Naive thymus-derived CD8-positive, alpha-beta T cell (primary cell): ENCODE measurements around the gene ENOX1. TPM values are rescaled to one million over a fixed set of nuclear protein-coding genes. Genes with fewer than 3 reads are reported as not detected.

Experiments used
- ATAC-seq, 2 donors: fragments of 150-1000 bp; cut with Tn5 transposase in 1 of 2; sonication (Bioruptor Pico), chemical (Tn5 transposase) in 1 of 2; 1 replicate in 1 of 2; 2 replicates in 1 of 2; pipeline ENCODE4 v1.10.0; 2021; ENCODE audit warnings: mild to moderate bottlenecking in 2 of 2, moderate library complexity in 2 of 2
- POLR2A ChIA-PET: fragments of 350-600 bp; sonication (Branson Sonifier 250); formaldehyde crosslinking; loops from one replicate; lab custom pipeline; 2021; ENCODE audit warnings: antibody characterized with exemption; lab: Charles Lee
- DNase-seq, 10 donors: peaks; one replicate each; pipeline versions ENCODE4 v3.0.0 to v3.0.0-alpha.2; 2020 to 2022
- H3K27ac Mint-ChIP-seq, 10 donors: one replicate each; pipeline ENCODE4 v1.8.0; 2020 to 2022; ENCODE audit warnings: mild to moderate bottlenecking in 10 of 10, mixed read lengths in 10 of 10, moderate library complexity in 4 of 10, inconsistent platforms in 1 of 10
- H3K27me3 Mint-ChIP-seq, 5 donors: one replicate each; pipeline ENCODE4 v1.8.0; 2021 to 2022; ENCODE audit warnings: mixed read lengths in 5 of 5
- H3K36me3 Mint-ChIP-seq, 3 donors: one replicate each; pipeline ENCODE4 v1.8.0; 2020 to 2022; ENCODE audit warnings: mixed read lengths in 3 of 3, mild to moderate bottlenecking in 2 of 3, inconsistent platforms in 1 of 3
- H3K4me1 Mint-ChIP-seq, 4 donors: one replicate each; pipeline ENCODE4 v1.8.0; 2021 to 2022; ENCODE audit warnings: mixed read lengths in 4 of 4
- H3K4me3 Mint-ChIP-seq, 10 donors: one replicate each; pipeline ENCODE4 v1.8.0; 2020 to 2022; ENCODE audit warnings: mild to moderate bottlenecking in 10 of 10, mixed read lengths in 10 of 10, moderate library complexity in 6 of 10, inconsistent platforms in 1 of 10
- H3K9me3 Mint-ChIP-seq, 9 donors: one replicate each; pipeline ENCODE4 v1.8.0; 2020 to 2022; ENCODE audit warnings: mixed read lengths in 9 of 9, mild to moderate bottlenecking in 3 of 9, inconsistent platforms in 1 of 9, moderate library complexity in 1 of 9
- polyA plus RNA-seq, 3 donors: library from polyadenylated mRNA; unstranded; fragments of 300-500 nt; fragmentation: Illumina TruSeq; gene quantifications; one replicate each; pipeline ENCODE4 v1.2.3, GENCODE V29; 2021
- total RNA-seq, 8 experiments: library from RNA in 2 of 8; stranded (reverse) in 2 of 8; gene quantifications; one replicate each; pipeline ENCODE4 v1.2.3 and lab custom pipeline; 2021 to 2026

Gene ENOX1
- total and polyA plus RNA-seq, 5 experiments from 2014 or later: not detected

DNA sequence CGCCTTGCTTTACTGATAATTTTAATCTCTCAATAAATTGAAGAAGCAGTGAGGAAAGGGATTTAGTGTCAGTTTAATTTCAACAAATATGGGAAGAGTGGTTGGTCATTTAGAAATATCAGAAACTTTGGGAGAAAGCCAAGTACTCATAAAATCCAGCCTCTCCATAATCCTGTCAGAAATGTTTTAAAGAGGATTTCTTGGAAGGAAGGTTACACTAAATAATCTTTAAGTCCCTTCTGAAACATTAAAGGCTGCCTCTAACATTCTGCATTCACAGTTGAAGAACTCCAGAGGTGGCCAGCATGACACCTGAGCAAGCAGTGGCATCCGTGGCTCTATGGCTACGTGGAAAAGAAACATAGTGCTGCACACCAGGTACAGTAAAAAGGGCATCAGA, 378.5 kb downstream of the ENOX1 start:
- Mint-ChIP-seq H3K27me3 (peaks cover 4 to 33% (median 12%) of the 10 kb centered on the region in 5 donors), H3K9me3 (no peaks in the 10 kb centered on the region), H3K4me1 (no peaks in the 10 kb centered on the region), H3K27ac (no peak overlapping the region), H3K36me3 (no peaks in the 10 kb centered on the region), H3K4me3 (no peak overlapping the region)
- ATAC-seq: no peak
- POLR2A ChIA-PET: no interaction called here
- DNase-seq: no peak

DNA sequence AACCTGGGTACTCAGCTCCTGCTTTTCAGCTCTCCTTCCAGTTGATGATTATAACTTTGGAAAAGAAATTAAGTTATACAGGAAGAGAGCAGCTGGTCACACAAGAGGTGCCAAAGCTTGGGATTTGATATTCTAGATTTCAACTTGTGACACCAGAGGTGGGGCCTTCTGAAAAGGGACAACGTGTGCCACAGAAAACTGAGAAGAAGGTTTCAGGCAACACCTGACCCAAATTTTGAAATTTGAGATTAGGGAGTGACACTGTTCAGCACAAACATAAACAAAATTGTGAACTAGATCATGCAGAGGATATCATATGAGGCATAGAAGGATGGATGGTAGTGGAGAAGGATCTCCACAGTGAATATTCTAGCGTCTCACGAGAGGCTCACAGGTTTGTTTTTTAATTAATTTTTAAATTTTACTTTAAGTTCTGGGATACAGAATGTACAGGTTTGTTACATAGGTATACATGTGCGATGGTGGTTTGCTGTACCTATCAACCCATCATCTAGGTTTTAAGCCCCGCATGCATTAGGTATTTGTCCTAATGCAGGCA, 379.7 kb downstream of the ENOX1 start:
- Mint-ChIP-seq H3K27me3 (peaks cover 4 to 33% (median 12%) of the 10 kb centered on the region in 5 donors), H3K4me1 (no peaks in the 10 kb centered on the region), H3K36me3 (no peaks in the 10 kb centered on the region), H3K9me3 (no peaks in the 10 kb centered on the region), H3K27ac (no peak overlapping the region), H3K4me3 (no peak overlapping the region)
- POLR2A ChIA-PET: no interaction called here
- no peak for ATAC-seq
- no peak for DNase-seq

DNA sequence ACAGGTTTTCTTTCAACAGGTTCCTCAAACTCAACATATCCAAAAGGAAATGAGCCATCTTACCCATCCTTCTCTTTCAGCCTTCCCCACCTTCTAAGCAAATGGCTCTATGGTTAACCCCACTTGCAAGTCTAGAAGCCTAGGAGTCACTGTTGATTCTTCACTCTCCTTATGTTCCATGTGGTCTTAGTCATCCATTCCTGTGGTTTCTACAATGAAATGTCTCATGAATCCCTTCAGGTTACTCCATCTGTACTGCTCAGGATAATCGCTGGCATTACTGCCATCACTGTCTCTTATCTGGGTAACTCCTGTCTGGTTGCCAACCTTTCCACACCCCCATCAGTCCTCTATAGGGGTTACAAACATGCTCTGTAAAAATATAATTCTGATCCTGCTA, 381.3 kb downstream of the ENOX1 start:
- H3K27ac Mint-ChIP-seq: no peak overlapping the region
- H3K27me3 Mint-ChIP-seq: peaks cover 6 to 36% (median 10%) of the 10 kb centered on the region in 5 donors
- H3K4me3 Mint-ChIP-seq: no peak overlapping the region
- no peak for ATAC-seq
- no peaks in the 10 kb centered on the region for H3K36me3 Mint-ChIP-seq
- POLR2A ChIA-PET: no interaction called here
- no peaks in the 10 kb centered on the region for H3K4me1 Mint-ChIP-seq
- DNase-seq: no peak
- H3K9me3 Mint-ChIP-seq: no peaks in the 10 kb centered on the region

DNA sequence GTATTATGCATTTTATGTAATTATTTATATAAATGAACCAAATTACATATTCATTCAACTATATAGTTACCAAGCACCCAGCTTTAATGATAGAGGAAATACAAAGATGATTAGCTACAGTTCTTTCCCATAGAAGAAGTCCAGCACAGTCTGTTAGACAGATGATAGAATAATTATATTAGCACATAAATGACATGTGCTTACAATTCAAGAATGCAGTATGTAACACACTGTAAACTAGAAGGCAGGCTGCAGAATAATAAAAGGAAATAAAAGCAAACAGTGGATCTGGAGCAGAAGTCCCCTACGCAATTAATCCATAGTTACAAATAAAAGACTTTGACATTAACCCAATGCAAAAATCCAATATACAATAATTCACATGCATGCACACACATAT, 384.4 kb downstream of the ENOX1 start:
- POLR2A ChIA-PET: no interaction called here
- Mint-ChIP-seq H3K27me3 (peaks cover 5 to 26% (median 12%) of the 10 kb centered on the region in 5 donors), H3K36me3 (no peaks in the 10 kb centered on the region)

DNA sequence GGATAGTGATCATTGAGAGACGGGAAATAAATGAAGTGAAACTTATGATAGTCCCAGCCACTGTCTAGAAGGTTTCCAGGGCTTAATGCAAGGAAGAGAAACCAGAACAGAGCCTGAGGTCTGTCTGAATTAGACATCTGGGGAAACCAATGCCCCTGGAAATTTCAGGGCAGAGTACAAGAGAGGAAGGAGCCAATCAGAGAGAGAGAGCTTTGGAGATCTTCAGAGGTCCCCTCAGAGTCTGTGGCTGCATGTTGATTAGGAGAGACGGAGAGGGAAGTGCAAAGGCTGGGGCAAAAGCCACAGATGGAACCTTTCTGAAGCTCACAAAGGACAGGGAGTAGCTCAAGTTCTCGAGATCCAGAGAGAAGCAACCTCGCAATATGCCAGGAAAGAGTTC, 385.4 kb downstream of the ENOX1 start:
- ATAC-seq (no peak), DNase-seq (no peak)
- no peak overlapping the region for H3K4me3 Mint-ChIP-seq
- no peaks in the 10 kb centered on the region for H3K4me1 Mint-ChIP-seq
- POLR2A ChIA-PET: no interaction called here
- no peak overlapping the region for H3K27ac Mint-ChIP-seq
- peaks cover 5 to 18% (median 12%) of the 10 kb centered on the region in 5 donors for H3K27me3 Mint-ChIP-seq
- no peaks in the 10 kb centered on the region for H3K36me3 Mint-ChIP-seq
- H3K9me3 Mint-ChIP-seq: no peaks in the 10 kb centered on the region

More for the DNA sequence above, 384.4 kb downstream of the ENOX1 start:
- no peak overlapping the region for H3K27ac Mint-ChIP-seq
- no peak for ATAC-seq
- H3K9me3 Mint-ChIP-seq: no peaks in the 10 kb centered on the region
- DNase-seq: no peak
- H3K4me3 Mint-ChIP-seq: no peak overlapping the region
- H3K4me1 Mint-ChIP-seq: no peaks in the 10 kb centered on the region

DNA sequence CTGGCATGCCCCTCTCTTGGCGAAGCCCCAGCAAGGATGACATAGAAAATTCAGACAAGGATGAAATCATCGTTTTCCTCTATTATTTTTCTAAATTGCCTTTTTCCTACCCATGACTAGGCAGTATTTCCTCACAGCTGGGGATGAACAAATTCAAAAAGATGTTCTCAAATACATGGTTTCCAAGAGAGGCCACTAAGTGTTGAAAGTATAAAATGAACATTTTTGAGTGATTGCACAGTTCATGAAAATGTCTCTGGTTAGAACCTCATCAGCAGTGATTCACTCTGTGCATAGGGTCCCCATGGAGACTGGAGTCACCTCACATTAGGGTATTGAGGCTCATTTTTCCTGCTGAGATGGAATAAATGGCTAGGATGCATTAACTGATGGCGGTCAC, 389.7 kb downstream of the ENOX1 start:
- no peak for DNase-seq
- H3K27ac Mint-ChIP-seq: no peak overlapping the region
- POLR2A ChIA-PET: no interaction called here
- H3K4me1 Mint-ChIP-seq: no peaks in the 10 kb centered on the region
- ATAC-seq: no peak
- no peaks in the 10 kb centered on the region for H3K9me3 Mint-ChIP-seq
- H3K27me3 Mint-ChIP-seq: peaks cover 3 to 18% (median 8%) of the 10 kb centered on the region in 5 donors
- H3K36me3 Mint-ChIP-seq: no peaks in the 10 kb centered on the region
- no peak overlapping the region for H3K4me3 Mint-ChIP-seq

DNA sequence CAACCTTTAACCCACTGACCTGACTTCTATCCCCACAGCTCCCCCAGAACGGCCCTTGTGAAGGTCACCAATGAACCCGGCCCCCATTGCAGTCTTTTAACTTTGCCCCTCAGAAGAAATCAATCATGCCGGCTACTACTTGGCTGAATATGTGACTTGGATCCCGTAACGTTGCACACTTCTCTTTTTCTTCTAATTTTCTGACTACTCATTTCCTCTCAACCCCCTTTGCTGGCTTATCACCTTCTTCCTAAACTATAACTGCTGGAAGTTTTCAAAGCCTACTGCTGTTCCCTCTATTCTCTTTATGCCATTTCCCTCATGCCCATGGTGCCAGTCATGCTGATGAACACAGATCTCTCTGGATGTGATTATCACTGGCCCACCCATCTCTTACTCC, 395.7 kb downstream of the ENOX1 start:
- DNase-seq (no peak), ATAC-seq (no peak)
- H3K9me3 Mint-ChIP-seq: no peaks in the 10 kb centered on the region
- H3K27ac Mint-ChIP-seq: no peak overlapping the region
- no peaks in the 10 kb centered on the region for H3K4me1 Mint-ChIP-seq
- H3K36me3 Mint-ChIP-seq: no peaks in the 10 kb centered on the region
- no peak overlapping the region for H3K4me3 Mint-ChIP-seq
- POLR2A ChIA-PET: no interaction called here
- peaks cover 0 to 5% (median 0%) of the 10 kb centered on the region in 5 donors for H3K27me3 Mint-ChIP-seq

DNA sequence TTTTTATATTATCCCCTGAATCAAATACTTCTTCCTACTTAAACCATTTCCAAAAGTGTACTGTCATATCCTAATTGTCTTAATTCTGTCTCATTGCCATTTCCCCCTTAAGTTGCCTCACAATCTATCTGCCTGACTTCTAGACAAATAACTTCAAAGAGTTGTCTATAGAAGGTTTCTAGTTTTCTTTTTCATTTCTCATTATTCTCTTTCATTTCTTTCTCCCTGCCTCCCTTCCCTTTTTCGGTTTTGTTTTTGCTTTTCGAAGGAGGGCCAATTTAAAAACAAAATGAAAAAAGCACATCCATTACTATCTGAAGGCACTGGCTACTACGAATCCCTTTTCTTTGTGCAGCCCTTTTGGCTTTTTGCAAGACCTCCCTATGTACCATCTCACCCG, 396.2 kb downstream of the ENOX1 start:
- H3K9me3 Mint-ChIP-seq: no peaks in the 10 kb centered on the region
- POLR2A ChIA-PET: no interaction called here
- H3K27me3 Mint-ChIP-seq: peaks cover 0 to 5% (median 0%) of the 10 kb centered on the region in 5 donors
- no peaks in the 10 kb centered on the region for H3K36me3 Mint-ChIP-seq
- no peak overlapping the region for H3K4me3 Mint-ChIP-seq
- DNase-seq (no peak), ATAC-seq (no peak)
- H3K27ac Mint-ChIP-seq: no peak overlapping the region
- no peaks in the 10 kb centered on the region for H3K4me1 Mint-ChIP-seq

DNA sequence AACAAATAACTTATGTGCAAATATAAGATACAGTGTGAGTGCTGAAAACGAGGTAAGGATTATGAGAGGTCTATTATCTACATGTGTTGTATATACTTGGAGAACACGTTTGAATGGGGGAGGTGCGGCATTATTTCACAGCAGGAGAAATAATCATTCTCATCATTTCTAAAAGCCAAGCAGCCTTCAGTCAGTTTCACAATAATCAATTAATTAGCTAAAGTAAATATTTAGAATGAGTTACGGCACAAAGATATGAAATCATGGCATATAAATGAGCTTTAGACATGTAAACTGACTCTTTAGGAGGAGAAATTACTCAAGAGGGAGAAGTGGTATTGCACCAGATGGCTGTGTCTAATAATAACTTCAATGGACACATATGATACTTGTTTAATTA, 396.8 kb downstream of the ENOX1 start:
- Mint-ChIP-seq H3K4me3 (no peak overlapping the region), H3K36me3 (no peaks in the 10 kb centered on the region)

DNA sequence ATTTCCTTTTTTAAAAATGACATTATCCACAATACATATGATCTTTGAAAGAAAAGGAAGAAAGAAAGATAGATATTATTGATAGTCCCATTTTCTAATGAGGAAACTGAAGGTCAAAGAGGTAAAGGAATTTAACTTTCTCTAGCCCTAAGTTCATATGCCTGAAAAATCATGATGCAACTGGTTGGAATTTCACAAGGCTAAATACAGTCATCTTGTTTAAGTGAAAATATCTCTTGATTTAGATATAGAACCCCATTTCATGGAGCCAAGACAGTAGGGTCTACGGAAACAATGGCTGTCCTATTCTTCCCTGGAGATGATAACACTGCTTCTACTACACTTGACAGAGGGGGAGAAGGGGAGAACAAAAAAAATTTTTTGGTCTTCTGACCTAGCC, 397.2 kb downstream of the ENOX1 start:
- Mint-ChIP-seq H3K9me3 (no peaks in the 10 kb centered on the region), H3K27ac (no peak overlapping the region), H3K27me3 (peaks cover 0 to 5% (median 0%) of the 10 kb centered on the region in 5 donors), H3K36me3 (no peaks in the 10 kb centered on the region), H3K4me3 (no peak overlapping the region), H3K4me1 (no peaks in the 10 kb centered on the region)
- POLR2A ChIA-PET: no interaction called here
- ATAC-seq (no peak), DNase-seq (no peak)

More for the DNA sequence above, 396.8 kb downstream of the ENOX1 start:
- Mint-ChIP-seq H3K4me1 (no peaks in the 10 kb centered on the region), H3K9me3 (no peaks in the 10 kb centered on the region), H3K27me3 (peaks cover 0 to 5% (median 0%) of the 10 kb centered on the region in 5 donors), H3K27ac (no peak overlapping the region)
- ATAC-seq (no peak), DNase-seq (no peak)
- POLR2A ChIA-PET: no interaction called here

DNA sequence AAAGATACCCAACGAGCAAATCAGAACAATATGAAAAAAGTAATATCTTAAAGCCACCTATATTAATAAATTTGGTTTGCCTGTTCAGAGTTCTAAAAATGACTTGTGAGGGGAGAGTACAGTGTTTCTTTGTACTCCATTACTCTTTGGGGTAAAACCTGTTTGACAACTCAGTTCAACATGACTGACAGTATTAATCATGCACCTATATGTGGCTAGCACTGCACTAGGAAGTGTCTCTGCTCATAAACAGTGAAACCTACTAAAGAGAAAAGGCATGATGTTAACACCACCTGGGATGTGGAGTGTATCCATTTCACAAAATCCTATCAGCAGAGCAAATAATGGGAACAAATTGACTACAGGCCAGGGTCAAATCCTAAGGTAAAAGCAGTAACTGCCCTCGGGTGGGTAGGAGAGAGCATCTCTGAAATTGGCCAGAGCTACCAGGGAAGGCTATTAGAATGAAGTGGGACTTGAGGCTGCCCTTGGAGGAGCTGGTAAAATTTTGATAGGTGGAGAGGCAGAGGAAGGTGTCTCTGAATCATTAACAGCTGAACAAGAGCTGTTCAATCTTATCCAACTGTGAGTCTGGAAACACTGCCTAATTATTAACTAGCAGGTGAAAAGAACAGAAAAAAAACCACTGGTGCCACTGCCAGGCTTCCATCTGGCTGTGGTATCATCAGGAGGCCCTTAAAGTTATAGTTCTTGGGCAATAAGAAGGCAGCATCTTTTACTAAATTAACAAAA, 398.3 kb downstream of the ENOX1 start:
- POLR2A ChIA-PET: no interaction called here
- H3K4me1 Mint-ChIP-seq: no peaks in the 10 kb centered on the region
- no peak for DNase-seq
- no peaks in the 10 kb centered on the region for H3K36me3 Mint-ChIP-seq
- H3K9me3 Mint-ChIP-seq: no peaks in the 10 kb centered on the region
- H3K27ac Mint-ChIP-seq: no peak overlapping the region
- peaks cover 0 to 8% (median 0%) of the 10 kb centered on the region in 5 donors for H3K27me3 Mint-ChIP-seq
- ATAC-seq: no peak
- no peak overlapping the region for H3K4me3 Mint-ChIP-seq

DNA sequence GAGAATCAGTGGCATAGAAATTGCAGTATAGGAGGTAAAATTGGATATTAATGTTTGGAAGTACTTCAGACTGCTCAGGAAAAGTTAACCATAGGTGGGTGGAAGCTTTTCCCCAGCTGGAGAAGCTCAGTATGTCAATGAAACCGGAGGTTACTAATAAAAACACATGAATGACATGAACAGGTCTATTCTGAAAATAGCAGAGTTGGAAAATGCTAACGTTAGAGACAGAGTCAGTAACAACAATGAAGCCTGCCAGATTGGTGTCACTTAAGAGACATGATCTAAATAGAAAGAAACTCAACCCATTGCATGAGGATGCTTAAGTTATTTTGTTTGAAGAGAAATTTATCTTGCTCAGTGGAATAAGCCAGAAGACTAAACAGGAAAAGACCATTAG, 398.9 kb downstream of the ENOX1 start:
- Mint-ChIP-seq H3K9me3 (no peaks in the 10 kb centered on the region), H3K4me1 (no peaks in the 10 kb centered on the region), H3K27ac (no peak overlapping the region), H3K27me3 (peaks cover 0 to 8% (median 0%) of the 10 kb centered on the region in 5 donors), H3K36me3 (no peaks in the 10 kb centered on the region), H3K4me3 (no peak overlapping the region)
- DNase-seq (no peak), ATAC-seq (no peak)
- POLR2A ChIA-PET: no interaction called here

DNA sequence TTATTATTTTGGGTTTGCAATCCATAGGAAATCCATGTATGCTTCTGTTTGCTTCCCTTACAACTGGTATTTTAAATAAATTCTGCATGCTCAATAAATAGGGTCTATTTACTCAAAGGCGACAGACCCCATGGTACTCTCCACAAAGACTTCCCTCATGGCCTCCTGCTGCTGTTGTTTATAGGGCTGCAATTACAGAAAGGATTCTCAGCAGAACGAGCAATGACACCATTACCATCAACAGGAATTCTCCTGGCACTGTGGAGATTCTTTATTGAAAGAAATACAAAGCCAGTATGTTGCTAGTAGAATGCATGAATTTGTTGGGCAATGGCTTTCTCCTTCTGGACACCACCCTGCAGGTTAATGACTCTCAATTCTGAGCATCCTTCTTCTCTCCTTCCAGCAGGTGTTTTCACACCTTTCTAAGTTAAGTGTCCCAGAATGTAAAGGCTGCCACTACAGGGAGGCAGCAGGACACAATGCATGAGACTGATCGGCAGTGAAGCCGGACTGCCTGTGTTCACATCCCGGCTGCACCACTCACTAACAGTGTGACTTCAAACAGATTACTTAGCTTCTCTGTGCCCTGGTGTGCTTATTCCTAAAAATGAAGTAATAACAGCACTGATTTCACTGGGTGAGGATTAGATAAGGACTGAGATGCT, 403.1 kb downstream of the ENOX1 start:
- Mint-ChIP-seq H3K4me1 (no peaks in the 10 kb centered on the region), H3K9me3 (peaks cover 4 to 21% (median 10%) of the 10 kb centered on the region in 9 donors), H3K4me3 (no peak overlapping the region), H3K27me3 (peaks cover 1 to 31% (median 4%) of the 10 kb centered on the region in 5 donors), H3K36me3 (peaks cover 0 to 15% (median 3%) of the 10 kb centered on the region in 3 donors), H3K27ac (no peak overlapping the region)
- POLR2A ChIA-PET: no interaction called here
- DNase-seq (no peak), ATAC-seq (no peak)
